GM12878 (cell line): Measurements from ENCODE around the gene DCLRE1B. TPM values are rescaled to one million over a fixed set of nuclear protein-coding genes. Genes with fewer than 3 reads are reported as not detected.

Experiments used
- ASH2L ChIP-seq: fragments of 300-600, 200-600 bp; sonication (generic); IDR thresholded peaks from 2 replicates; pipeline ENCODE4 v1.6.1; 2017; ENCODE audit warnings: low read depth, mild to moderate bottlenecking, borderline replicate concordance
- BCL11A ChIP-seq: IDR thresholded peaks from 2 replicates; pipeline ENCODE4 v1.6.1; 2011; ENCODE audit warnings: low read depth, low read length
- ESRRA ChIP-seq: IDR thresholded peaks from 2 replicates; pipeline ENCODE4 v1.6.1; 2012; ENCODE audit warnings: mild to moderate bottlenecking, low read length, improper control_type of control experiment
- JUND ChIP-seq: IDR thresholded peaks from 2 replicates; pipeline ENCODE4 v1.6.1; 2012; ENCODE audit warnings: low read depth, mild to moderate bottlenecking, low read length, improper control_type of control experiment, moderate library complexity
- PML ChIP-seq: IDR thresholded peaks from 2 replicates; pipeline ENCODE4 v1.6.1; 2012; ENCODE audit warnings: low read length, inconsistent platforms
- SMARCA5 ChIP-seq: fragments of 450-650 bp; IDR thresholded peaks from 2 replicates; pipeline ENCODE4 v1.6.1; 2017; ENCODE audit warnings: mild to moderate bottlenecking
- SREBF1 ChIP-seq: IDR thresholded peaks from 2 replicates; pipeline ENCODE4 v1.6.1; 2012; ENCODE audit warnings: mild to moderate bottlenecking, low read length
- TBL1XR1 ChIP-seq: IDR thresholded peaks from 2 replicates; pipeline ENCODE4 v1.6.1; 2012; ENCODE audit warnings: low read depth, low read length, improper control_type of control experiment
- polyA plus RNA-seq, 11 experiments: library from polyadenylated mRNA; depleted of rRNA in 4 of 11; unstranded in 6 of 11; stranded (reverse) in 5 of 11; fragments of >200 nt; fragmentation: Nextera tagmentation in 4 of 11; fragmentation: Illumina TruSeq in 1 of 11; extraction: Ambion mirVana in 4 of 11; extraction: Trizol in 1 of 11; gene quantifications; 1 replicate in 1 of 11; 2 replicates in 10 of 11; pipeline versions ENCODE4 v1.2.1 to v1.2.3, GENCODE V29; 2011 to 2016; ENCODE audit warnings: inconsistent platforms in 2 of 11, missing spikeins in 2 of 11, low read depth in 1 of 11
- total RNA-seq, 4 experiments: library from RNA; depleted of rRNA in 3 of 4; stranded (reverse); fragments of >200 nt in 3 of 4; fragmentation: Illumina TruSeq in 1 of 4; extraction: Trizol in 1 of 4; gene quantifications; 2 replicates each; pipeline versions ENCODE4 v1.2.1 to v1.2.3, GENCODE V29; 2013 to 2021
- TF ChIP-seq, protein P1 (sequence below): IDR thresholded peaks from 2 replicates; pipeline ENCODE4 v1.6.1; 2012; ENCODE audit warnings: improper control_type of control experiment, low read depth, low read length; ENCODE audit not compliant: insufficient replicate concordance
- TF ChIP-seq, protein P2 (sequence below): fragments of 450-650 bp; IDR thresholded peaks from 2 replicates; pipeline ENCODE4 v1.6.1; 2017; ENCODE audit warnings: mild to moderate bottlenecking
- TF ChIP-seq, protein P3 (sequence below): fragments of 450-650 bp; IDR thresholded peaks from 2 replicates; pipeline ENCODE4 v1.6.1; 2017; ENCODE audit warnings: mild to moderate bottlenecking, moderate library complexity
- TF ChIP-seq, protein P4 (sequence below): fragments of 450-650 bp; IDR thresholded peaks from 2 replicates; pipeline ENCODE4 v1.6.1; 2017; ENCODE audit warnings: antibody characterized with exemption, mild to moderate bottlenecking, moderate library complexity

Gene DCLRE1B
- total and polyA plus RNA-seq, 10 of the 15 experiments (the other 5 are each of a cell fraction or from before 2014, with no cell fraction given): 5.4 to 18.3 (median 13.4) TPM

DNA sequence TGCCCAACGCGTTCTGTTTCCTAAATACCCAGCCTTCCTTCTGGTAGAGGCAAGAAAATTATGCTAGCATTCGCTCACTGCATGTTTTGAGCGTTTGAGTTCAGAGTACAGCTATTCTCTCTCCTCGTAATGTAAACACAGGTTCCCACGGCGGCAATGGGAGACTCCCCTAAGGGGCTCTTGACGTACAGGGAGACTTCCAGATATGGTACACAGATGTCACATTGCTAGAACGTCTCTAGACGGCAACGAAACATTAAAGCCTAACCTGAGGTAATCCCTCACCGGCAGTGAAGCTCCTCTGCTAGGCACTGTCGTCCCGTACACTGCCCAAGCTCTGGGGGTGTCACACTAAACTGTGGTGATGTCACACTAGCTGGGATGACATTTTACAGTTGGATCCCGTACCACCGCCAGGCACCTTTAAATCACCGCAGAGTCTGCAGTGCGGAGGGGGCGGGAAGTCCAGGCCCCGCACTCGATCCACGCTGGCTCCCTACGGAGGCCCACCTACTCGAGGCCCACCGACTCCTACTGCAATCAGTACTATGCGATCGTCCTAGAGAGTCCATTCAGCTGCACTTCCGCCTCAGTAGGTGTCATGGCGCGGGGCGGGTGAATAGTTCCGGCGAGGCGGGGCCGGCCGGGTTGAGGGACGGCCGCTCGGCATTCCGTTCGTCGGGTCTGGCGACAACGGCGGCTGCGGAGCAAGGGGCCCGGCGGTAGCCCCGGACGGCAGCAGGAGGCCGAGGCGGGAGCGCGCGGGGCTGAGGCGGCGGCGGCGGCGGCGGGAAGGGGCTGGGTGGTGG is 24.0 kb downstream of the DCLRE1B start, which contains the start of gene HIPK1 (continued):
- TF ChIP-seq TBL1XR1: no peak
- TF ChIP-seq, protein P1, sequence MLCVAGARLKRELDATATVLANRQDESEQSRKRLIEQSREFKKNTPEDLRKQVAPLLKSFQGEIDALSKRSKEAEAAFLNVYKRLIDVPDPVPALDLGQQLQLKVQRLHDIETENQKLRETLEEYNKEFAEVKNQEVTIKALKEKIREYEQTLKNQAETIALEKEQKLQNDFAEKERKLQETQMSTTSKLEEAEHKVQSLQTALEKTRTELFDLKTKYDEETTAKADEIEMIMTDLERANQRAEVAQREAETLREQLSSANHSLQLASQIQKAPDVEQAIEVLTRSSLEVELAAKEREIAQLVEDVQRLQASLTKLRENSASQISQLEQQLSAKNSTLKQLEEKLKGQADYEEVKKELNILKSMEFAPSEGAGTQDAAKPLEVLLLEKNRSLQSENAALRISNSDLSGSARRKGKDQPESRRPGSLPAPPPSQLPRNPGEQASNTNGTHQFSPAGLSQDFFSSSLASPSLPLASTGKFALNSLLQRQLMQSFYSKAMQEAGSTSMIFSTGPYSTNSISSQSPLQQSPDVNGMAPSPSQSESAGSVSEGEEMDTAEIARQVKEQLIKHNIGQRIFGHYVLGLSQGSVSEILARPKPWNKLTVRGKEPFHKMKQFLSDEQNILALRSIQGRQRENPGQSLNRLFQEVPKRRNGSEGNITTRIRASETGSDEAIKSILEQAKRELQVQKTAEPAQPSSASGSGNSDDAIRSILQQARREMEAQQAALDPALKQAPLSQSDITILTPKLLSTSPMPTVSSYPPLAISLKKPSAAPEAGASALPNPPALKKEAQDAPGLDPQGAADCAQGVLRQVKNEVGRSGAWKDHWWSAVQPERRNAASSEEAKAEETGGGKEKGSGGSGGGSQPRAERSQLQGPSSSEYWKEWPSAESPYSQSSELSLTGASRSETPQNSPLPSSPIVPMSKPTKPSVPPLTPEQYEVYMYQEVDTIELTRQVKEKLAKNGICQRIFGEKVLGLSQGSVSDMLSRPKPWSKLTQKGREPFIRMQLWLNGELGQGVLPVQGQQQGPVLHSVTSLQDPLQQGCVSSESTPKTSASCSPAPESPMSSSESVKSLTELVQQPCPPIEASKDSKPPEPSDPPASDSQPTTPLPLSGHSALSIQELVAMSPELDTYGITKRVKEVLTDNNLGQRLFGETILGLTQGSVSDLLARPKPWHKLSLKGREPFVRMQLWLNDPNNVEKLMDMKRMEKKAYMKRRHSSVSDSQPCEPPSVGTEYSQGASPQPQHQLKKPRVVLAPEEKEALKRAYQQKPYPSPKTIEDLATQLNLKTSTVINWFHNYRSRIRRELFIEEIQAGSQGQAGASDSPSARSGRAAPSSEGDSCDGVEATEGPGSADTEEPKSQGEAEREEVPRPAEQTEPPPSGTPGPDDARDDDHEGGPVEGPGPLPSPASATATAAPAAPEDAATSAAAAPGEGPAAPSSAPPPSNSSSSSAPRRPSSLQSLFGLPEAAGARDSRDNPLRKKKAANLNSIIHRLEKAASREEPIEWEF: peak; percentile 29
- TF ChIP-seq, protein P2, sequence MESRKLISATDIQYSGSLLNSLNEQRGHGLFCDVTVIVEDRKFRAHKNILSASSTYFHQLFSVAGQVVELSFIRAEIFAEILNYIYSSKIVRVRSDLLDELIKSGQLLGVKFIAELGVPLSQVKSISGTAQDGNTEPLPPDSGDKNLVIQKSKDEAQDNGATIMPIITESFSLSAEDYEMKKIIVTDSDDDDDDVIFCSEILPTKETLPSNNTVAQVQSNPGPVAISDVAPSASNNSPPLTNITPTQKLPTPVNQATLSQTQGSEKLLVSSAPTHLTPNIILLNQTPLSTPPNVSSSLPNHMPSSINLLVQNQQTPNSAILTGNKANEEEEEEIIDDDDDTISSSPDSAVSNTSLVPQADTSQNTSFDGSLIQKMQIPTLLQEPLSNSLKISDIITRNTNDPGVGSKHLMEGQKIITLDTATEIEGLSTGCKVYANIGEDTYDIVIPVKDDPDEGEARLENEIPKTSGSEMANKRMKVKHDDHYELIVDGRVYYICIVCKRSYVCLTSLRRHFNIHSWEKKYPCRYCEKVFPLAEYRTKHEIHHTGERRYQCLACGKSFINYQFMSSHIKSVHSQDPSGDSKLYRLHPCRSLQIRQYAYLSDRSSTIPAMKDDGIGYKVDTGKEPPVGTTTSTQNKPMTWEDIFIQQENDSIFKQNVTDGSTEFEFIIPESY: no peak
- TF ChIP-seq JUND: no peak
- no peak for TF ChIP-seq BCL11A
- TF ChIP-seq, protein P3, sequence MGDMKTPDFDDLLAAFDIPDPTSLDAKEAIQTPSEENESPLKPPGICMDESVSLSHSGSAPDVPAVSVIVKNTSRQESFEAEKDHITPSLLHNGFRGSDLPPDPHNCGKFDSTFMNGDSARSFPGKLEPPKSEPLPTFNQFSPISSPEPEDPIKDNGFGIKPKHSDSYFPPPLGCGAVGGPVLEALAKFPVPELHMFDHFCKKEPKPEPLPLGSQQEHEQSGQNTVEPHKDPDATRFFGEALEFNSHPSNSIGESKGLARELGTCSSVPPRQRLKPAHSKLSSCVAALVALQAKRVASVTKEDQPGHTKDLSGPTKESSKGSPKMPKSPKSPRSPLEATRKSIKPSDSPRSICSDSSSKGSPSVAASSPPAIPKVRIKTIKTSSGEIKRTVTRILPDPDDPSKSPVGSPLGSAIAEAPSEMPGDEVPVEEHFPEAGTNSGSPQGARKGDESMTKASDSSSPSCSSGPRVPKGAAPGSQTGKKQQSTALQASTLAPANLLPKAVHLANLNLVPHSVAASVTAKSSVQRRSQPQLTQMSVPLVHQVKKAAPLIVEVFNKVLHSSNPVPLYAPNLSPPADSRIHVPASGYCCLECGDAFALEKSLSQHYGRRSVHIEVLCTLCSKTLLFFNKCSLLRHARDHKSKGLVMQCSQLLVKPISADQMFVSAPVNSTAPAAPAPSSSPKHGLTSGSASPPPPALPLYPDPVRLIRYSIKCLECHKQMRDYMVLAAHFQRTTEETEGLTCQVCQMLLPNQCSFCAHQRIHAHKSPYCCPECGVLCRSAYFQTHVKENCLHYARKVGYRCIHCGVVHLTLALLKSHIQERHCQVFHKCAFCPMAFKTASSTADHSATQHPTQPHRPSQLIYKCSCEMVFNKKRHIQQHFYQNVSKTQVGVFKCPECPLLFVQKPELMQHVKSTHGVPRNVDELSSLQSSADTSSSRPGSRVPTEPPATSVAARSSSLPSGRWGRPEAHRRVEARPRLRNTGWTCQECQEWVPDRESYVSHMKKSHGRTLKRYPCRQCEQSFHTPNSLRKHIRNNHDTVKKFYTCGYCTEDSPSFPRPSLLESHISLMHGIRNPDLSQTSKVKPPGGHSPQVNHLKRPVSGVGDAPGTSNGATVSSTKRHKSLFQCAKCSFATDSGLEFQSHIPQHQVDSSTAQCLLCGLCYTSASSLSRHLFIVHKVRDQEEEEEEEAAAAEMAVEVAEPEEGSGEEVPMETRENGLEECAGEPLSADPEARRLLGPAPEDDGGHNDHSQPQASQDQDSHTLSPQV: no peak
- no peak for TF ChIP-seq SREBF1
- 0 out of 2 replicates have a peak, but pooled peaks have one; percentile 42 for TF ChIP-seq PML
- TF ChIP-seq ASH2L: 0 out of 2 replicates have a peak, but pooled peaks have one; percentile 39
- no peak for TF ChIP-seq ESRRA
- no peak for TF ChIP-seq SMARCA5
- TF ChIP-seq, protein P4, sequence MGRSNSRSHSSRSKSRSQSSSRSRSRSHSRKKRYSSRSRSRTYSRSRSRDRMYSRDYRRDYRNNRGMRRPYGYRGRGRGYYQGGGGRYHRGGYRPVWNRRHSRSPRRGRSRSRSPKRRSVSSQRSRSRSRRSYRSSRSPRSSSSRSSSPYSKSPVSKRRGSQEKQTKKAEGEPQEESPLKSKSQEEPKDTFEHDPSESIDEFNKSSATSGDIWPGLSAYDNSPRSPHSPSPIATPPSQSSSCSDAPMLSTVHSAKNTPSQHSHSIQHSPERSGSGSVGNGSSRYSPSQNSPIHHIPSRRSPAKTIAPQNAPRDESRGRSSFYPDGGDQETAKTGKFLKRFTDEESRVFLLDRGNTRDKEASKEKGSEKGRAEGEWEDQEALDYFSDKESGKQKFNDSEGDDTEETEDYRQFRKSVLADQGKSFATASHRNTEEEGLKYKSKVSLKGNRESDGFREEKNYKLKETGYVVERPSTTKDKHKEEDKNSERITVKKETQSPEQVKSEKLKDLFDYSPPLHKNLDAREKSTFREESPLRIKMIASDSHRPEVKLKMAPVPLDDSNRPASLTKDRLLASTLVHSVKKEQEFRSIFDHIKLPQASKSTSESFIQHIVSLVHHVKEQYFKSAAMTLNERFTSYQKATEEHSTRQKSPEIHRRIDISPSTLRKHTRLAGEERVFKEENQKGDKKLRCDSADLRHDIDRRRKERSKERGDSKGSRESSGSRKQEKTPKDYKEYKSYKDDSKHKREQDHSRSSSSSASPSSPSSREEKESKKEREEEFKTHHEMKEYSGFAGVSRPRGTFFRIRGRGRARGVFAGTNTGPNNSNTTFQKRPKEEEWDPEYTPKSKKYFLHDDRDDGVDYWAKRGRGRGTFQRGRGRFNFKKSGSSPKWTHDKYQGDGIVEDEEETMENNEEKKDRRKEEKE: no peak
